GM21576 (cell line): ENCODE results near the gene FERMT1.
"Not testable (repeated sequence)": the region's sequence is repeated elsewhere in the genome, so short reads cannot be mapped to it uniquely, and the experiment has no call there.

ENCODE experiments used
- ATAC-seq: cut with Tn5 transposase; IDR thresholded peaks from one replicate; pipeline ENCODE4 v1.9.1; 2021; ENCODE audit warnings: mild to moderate bottlenecking, moderate library complexity; ENCODE audit not compliant: unreplicated experiment

Gene FERMT1

GRCh38 chr20:6120491-6120988 is 2.3 kb downstream of the FERMT1 start:
- no peak for ATAC-seq

- ATAC-seq: no peak
These were observed 6.1 kb downstream of the FERMT1 start for GRCh38 chr20:6116758-6117157.

GRCh38 chr20:6115221-6115895 is 7.5 kb downstream of the FERMT1 start:
- no peak for ATAC-seq

GRCh38 chr20:6114696-6115095 is 8.1 kb downstream of the FERMT1 start:
- ATAC-seq: no peak

GRCh38 chr20:6113951-6114350 is 8.9 kb downstream of the FERMT1 start:
- ATAC-seq: no peak

- ATAC-seq: not testable (repeated sequence)
These were observed 9.9 kb downstream of the FERMT1 start for GRCh38 chr20:6112965-6113364.

GRCh38 chr20:6108330-6108729 is 14.5 kb downstream of the FERMT1 start:
- ATAC-seq: no peak

GRCh38 chr20:6104493-6105188 is 18.2 kb downstream of the FERMT1 start:
- no peak for ATAC-seq

- no peak for ATAC-seq
These were observed 19.5 kb downstream of the FERMT1 start for GRCh38 chr20:6103301-6103700.

GRCh38 chr20:6101346-6101745 is 21.5 kb downstream of the FERMT1 start:
- no peak for ATAC-seq

GRCh38 chr20:6100246-6100645 is 22.6 kb downstream of the FERMT1 start:
- ATAC-seq: no peak

GRCh38 chr20:6099819-6100218 is 23.0 kb downstream of the FERMT1 start:
- ATAC-seq: no peak

- no peak for ATAC-seq
These were observed 27.4 kb downstream of the FERMT1 start for GRCh38 chr20:6095409-6095808.

GRCh38 chr20:6094565-6094964 is 28.3 kb downstream of the FERMT1 start:
- ATAC-seq: no peak

- no peak for ATAC-seq
These were observed 28.8 kb downstream of the FERMT1 start for GRCh38 chr20:6094063-6094462.

GRCh38 chr20:6091661-6092060 is 31.2 kb downstream of the FERMT1 start:
- ATAC-seq: no peak

- ATAC-seq: no peak
These were observed 36.0 kb downstream of the FERMT1 start for GRCh38 chr20:6086868-6087267.

GRCh38 chr20:6083926-6084325 is 38.9 kb downstream of the FERMT1 start:
- no peak for ATAC-seq

- ATAC-seq: no peak
These were observed 41.6 kb downstream of the FERMT1 start for GRCh38 chr20:6081236-6081635.

GRCh38 chr20:6079016-6079415 is 43.8 kb downstream of the FERMT1 start:
- ATAC-seq: no peak

- ATAC-seq: no peak
These were observed 47.2 kb downstream of the FERMT1 start for GRCh38 chr20:6075428-6076219.

GRCh38 chr20:6074784-6075183 is 48.0 kb downstream of the FERMT1 start:
- ATAC-seq: no peak
